GM23338 (cell line): ENCODE measurements around the gene IFT88. TPM values are rescaled to one million over a fixed set of nuclear protein-coding genes. Genes with fewer than 3 reads are reported as not detected.

Experiments used
- ATAC-seq: fragments of 200-7000 bp; cut with Tn5 transposase; 3 replicates; pipeline ENCODE4 v1.9.1; 2020
- DNase-seq: peaks from one replicate; pipeline ENCODE4 v3.0.0-alpha.2; 2015; ENCODE audit warnings: low spot score
- H2AFZ ChIP-seq: fragments of 200-600 bp; sonication (generic); 2 replicates; pipeline ENCODE4 v1.8.0; 2016; ENCODE audit warnings: antibody characterized with exemption, mild to moderate bottlenecking, moderate library complexity
- H3F3A ChIP-seq: fragments of 200-600 bp; sonication (generic); replicated peaks from 2 replicates; pipeline ENCODE4 v1.8.0; 2017; ENCODE audit warnings: antibody characterized with exemption, mixed run types, low read depth
- H3K27ac ChIP-seq: fragments of 200-600 bp; sonication (generic); 2 replicates; pipeline ENCODE4 v1.6.1; 2016; ENCODE audit warnings: low read depth
- H3K27me3 ChIP-seq: fragments of 200-600 bp; sonication (generic); 2 replicates; pipeline ENCODE4 v1.8.0; 2016; ENCODE audit warnings: mild to moderate bottlenecking, mixed run types, moderate library complexity; ENCODE audit not compliant: insufficient read depth
- H3K36me3 ChIP-seq: fragments of 200-600 bp; sonication (generic); 2 replicates; pipeline ENCODE4 v1.8.0; 2016; ENCODE audit warnings: mild to moderate bottlenecking; ENCODE audit not compliant: insufficient read depth
- H3K4me1 ChIP-seq: fragments of 200-600 bp; sonication (generic); 2 replicates; pipeline ENCODE4 v1.8.0; 2016; ENCODE audit warnings: mild to moderate bottlenecking, moderate library complexity; ENCODE audit not compliant: insufficient read depth
- H3K4me2 ChIP-seq: fragments of 200-600 bp; sonication (generic); 2 replicates; pipeline ENCODE4 v1.7.1; 2017; ENCODE audit warnings: mixed run types
- H3K4me3 ChIP-seq: fragments of 200-600 bp; sonication (generic); 2 replicates; pipeline ENCODE4 v1.6.1; 2016; ENCODE audit warnings: mixed run types
- H3K79me2 ChIP-seq: fragments of 200-600 bp; sonication (generic); replicated peaks from 2 replicates; pipeline ENCODE4 v1.8.0; 2017; ENCODE audit warnings: mild to moderate bottlenecking; ENCODE audit not compliant: insufficient read depth
- H3K9me2 ChIP-seq: fragments of 200-600 bp; sonication (generic); 2 replicates; pipeline ENCODE4 v1.8.0; 2017; ENCODE audit not compliant: insufficient read depth
- H4K20me1 ChIP-seq: fragments of 200-600 bp; sonication (generic); replicated peaks from 2 replicates; pipeline ENCODE4 v1.8.0; 2017; ENCODE audit warnings: mild to moderate bottlenecking; ENCODE audit not compliant: insufficient read depth
- H3K27ac Mint-ChIP-seq: 2 replicates; pipeline ENCODE4 v1.8.0; 2020; ENCODE audit warnings: inconsistent platforms, mild to moderate bottlenecking, moderate library complexity, mixed read lengths
- H3K27me3 Mint-ChIP-seq: 3 replicates; pipeline ENCODE4 v1.8.0; 2022; ENCODE audit warnings: low read depth, mild to moderate bottlenecking, moderate library complexity, mixed read lengths, inconsistent platforms; ENCODE audit not compliant: insufficient read depth, poor library complexity
- H3K36me3 Mint-ChIP-seq: 3 replicates; pipeline ENCODE4 v1.8.0; 2021; ENCODE audit warnings: low read depth, mild to moderate bottlenecking, inconsistent platforms, moderate library complexity, mixed read lengths
- H3K4me1 Mint-ChIP-seq: 3 replicates; pipeline ENCODE4 v1.8.0; 2020; ENCODE audit warnings: mild to moderate bottlenecking, inconsistent platforms, mixed read lengths
- H3K4me3 Mint-ChIP-seq: 3 replicates; pipeline ENCODE4 v1.8.0; 2021; ENCODE audit warnings: moderate library complexity, mild to moderate bottlenecking, inconsistent platforms, mixed read lengths
- H3K9me3 Mint-ChIP-seq: 3 replicates; pipeline ENCODE4 v1.8.0; 2020; ENCODE audit warnings: moderate library complexity, mild to moderate bottlenecking, inconsistent platforms, mixed read lengths
- CREB1 ChIP-seq: fragments of 250-450 bp; sonication (Bioruptor Pico); IDR thresholded peaks from 2 replicates; pipeline ENCODE4 v1.5.0; 2020; ENCODE audit warnings: low read depth, mild to moderate bottlenecking, moderate library complexity
- CTCF ChIP-seq, 2 experiments: fragments of 200-600 bp in 1 of 2; sonication (generic) in 1 of 2; conservative IDR thresholded peaks; 2 replicates each; pipeline versions ENCODE4 v1.5.1 to v1.6.1; 2016 to 2017; ENCODE audit warnings: antibody characterized with exemption in 2 of 2, low read depth in 2 of 2, mild to moderate bottlenecking in 2 of 2, moderate library complexity in 1 of 2
- ETS1 ChIP-seq: IDR thresholded peaks from 2 replicates; pipeline ENCODE4 v1.6.1; 2016; ENCODE audit warnings: antibody characterized with exemption
- EZH2 ChIP-seq: fragments of 200-600 bp; sonication (generic); IDR thresholded peaks from one replicate; pipeline ENCODE4 v1.8.0; 2017; ENCODE audit warnings: antibody characterized with exemption, mild to moderate bottlenecking, low read depth; ENCODE audit not compliant: unreplicated experiment
- EZH2phosphoT487 ChIP-seq: fragments of 200-600 bp; sonication (generic); IDR thresholded peaks from one replicate; pipeline ENCODE4 v1.8.1; 2018; ENCODE audit warnings: antibody characterized with exemption; ENCODE audit not compliant: unreplicated experiment
- JUNB ChIP-seq: IDR thresholded peaks from one replicate; pipeline ENCODE4 v1.6.1; 2016; ENCODE audit warnings: antibody characterized with exemption; ENCODE audit not compliant: unreplicated experiment
- NANOG ChIP-seq: IDR thresholded peaks from 2 replicates; pipeline ENCODE4 v1.6.1; 2016; ENCODE audit warnings: antibody characterized with exemption, borderline replicate concordance
- POLR2AphosphoS5 ChIP-seq: IDR thresholded peaks from 2 replicates; pipeline ENCODE4 v1.6.1; 2016; ENCODE audit warnings: antibody characterized with exemption, low read depth
- REST ChIP-seq: IDR thresholded peaks from one replicate; pipeline ENCODE4 v1.6.1; 2018; ENCODE audit warnings: antibody characterized with exemption; ENCODE audit not compliant: unreplicated experiment
- STAT1 ChIP-seq: IDR thresholded peaks from one replicate; pipeline ENCODE4 v1.6.1; 2016; ENCODE audit warnings: antibody characterized with exemption; ENCODE audit not compliant: unreplicated experiment
- ZNF114 ChIP-seq: fragments of 250-450 bp; sonication (Bioruptor Pico); IDR thresholded peaks from 2 replicates; pipeline ENCODE4 v1.5.0; 2020; ENCODE audit warnings: mild to moderate bottlenecking, moderate library complexity
- ZNF331 ChIP-seq: fragments of 250-450 bp; sonication (Bioruptor Pico); IDR thresholded peaks from 2 replicates; pipeline ENCODE4 v1.5.0; 2020; ENCODE audit warnings: low read depth, mild to moderate bottlenecking, moderate library complexity
- ZNF462 ChIP-seq: fragments of 250-450 bp; sonication (Bioruptor Pico); IDR thresholded peaks from 2 replicates; pipeline ENCODE4 v1.5.0; 2020; ENCODE audit warnings: mild to moderate bottlenecking, moderate library complexity
- polyA plus RNA-seq: library from polyadenylated mRNA; unstranded; fragments of >200 nt; fragmentation: Nextera tagmentation; extraction: Ambion mirVana; gene quantifications from 2 replicates; pipeline ENCODE4 v1.2.1, GENCODE V29; 2016
- total RNA-seq: library from RNA; depleted of rRNA; stranded (reverse); fragments of >200 nt; shearing (Covaris generic); gene quantifications from 2 replicates; pipeline ENCODE4 v1.2.3, GENCODE V29; 2014

Gene IFT88
- total and polyA plus RNA-seq, 2 experiments from 2014 or later, result 8.2 to 8.7 TPM

GRCh38 chr13:20700288-20700687, 133.3 kb downstream of the IFT88 start:
- Histone ChIP-seq H4K20me1 (no peaks in the 10 kb centered on the region), H3K27me3 (peaks cover 33% of the 10 kb centered on the region), H2AFZ (no peak overlapping the region), H3K9me2 (no peaks in the 10 kb centered on the region), H3K4me2 (no peak overlapping the region), H3K36me3 (no peaks in the 10 kb centered on the region), H3K4me3 (no peak overlapping the region), H3K4me1 (peaks cover 7% of the 10 kb centered on the region), H3K79me2 (no peaks in the 10 kb centered on the region), H3K27ac (no peak overlapping the region), H3F3A (peaks cover 4% of the 10 kb centered on the region; the same call in 1 of the 2 replicates)
- Mint-ChIP-seq H3K27ac (no peak overlapping the region), H3K9me3 (no peaks in the 10 kb centered on the region), H3K27me3 (peaks cover 36% of the 10 kb centered on the region), H3K36me3 (no peaks in the 10 kb centered on the region; the same call in 2 of the 3 replicates), H3K4me3 (no peak overlapping the region), H3K4me1 (peaks cover 8% of the 10 kb centered on the region)
- TF ChIP-seq NANOG (no peak), ETS1 (no peak), STAT1 (no peak), EZH2 (no peak), ZNF462 (CRISPR knock-in tag) (no peak), EZH2phosphoT487 (no peak), REST (no peak), JUNB (no peak), CREB1 (CRISPR knock-in tag) (no peak), ZNF331 (no peak), ZNF114 (CRISPR knock-in tag) (no peak), CTCF (conservative IDR thresholded peaks at IDR 0.05; ENCODE audit: low read depth in 2 of 2) (no peak), POLR2AphosphoS5 (no peak)
- DNase-seq (no peak), ATAC-seq (no peak)
